K562 (cell line): Measurements from ENCODE around the gene HSD17B11. TPM values are rescaled to one million over a fixed set of nuclear protein-coding genes. Genes with fewer than 3 reads are reported as not detected.

Experiments
- ATAC-seq: fragments of 200-7000 bp; cut with Tn5 transposase; 3 replicates; pipeline ENCODE4 v1.9.1; 2020; ENCODE audit warnings: moderate library complexity
- BruUV-seq: library from RNA; stranded (reverse); fragments of 400-500 nt; replicated peaks from 2 replicates; lab custom pipeline; 2021; lab: Mats Ljungman, UMichigan
- CTCF ChIA-PET: fragments of 300-600 bp; formaldehyde crosslinking; extraction: SDS; loops from one replicate; lab custom pipeline; 2021; ENCODE audit warnings: low intra/inter-chr PET ratio; lab: Yijun Ruan, JAX
- POLR2A ChIA-PET: fragments of 300-600, 350-650 bp; sonication (Branson Sonifier 250); formaldehyde crosslinking; extraction: SDS; loops from one replicate; lab custom pipeline; 2021; ENCODE audit warnings: antibody characterized with exemption, inconsistent platforms; lab: Yijun Ruan, JAX
- DNase-seq, 4 experiments: peaks; one replicate each; pipeline versions ENCODE4 v3.0.0 to v3.0.0-alpha.2; 2011 to 2018; ENCODE audit warnings: low spot score in 3 of 4, mixed read lengths in 3 of 4; ENCODE audit errors: extremely low read depth in 1 of 4
- FAIRE-seq: peaks from 2 replicates; lab custom pipeline; 2011; peaks lifted over from hg19 to GRCh38; lab: Jason Lieb, UNC
- H2AFZ ChIP-seq: 2 replicates; pipeline ENCODE4 v1.6.0; 2011; ENCODE audit warnings: low read depth, low read length, control low read depth, inconsistent platforms
- H3K27ac ChIP-seq: fragments of 200-600 bp; 3 replicates; pipeline ENCODE4 v1.8.0; 2011; ENCODE audit warnings: low read depth, mild to moderate bottlenecking, control low read depth, inconsistent platforms, low read length, moderate library complexity, mixed read lengths; ENCODE audit errors: extremely low read depth
- H3K27me3 ChIP-seq, 2 experiments: fragments of 300-600 bp in 1 of 2; 2 replicates in 1 of 2; 3 replicates in 1 of 2; pipeline versions ENCODE4 v1.6.0 to v1.8.0; 2011; ENCODE audit warnings: inconsistent platforms in 2 of 2, low read length in 2 of 2, mild to moderate bottlenecking in 1 of 2, mixed read lengths in 1 of 2, moderate library complexity in 1 of 2; ENCODE audit not compliant: control insufficient read depth in 2 of 2, insufficient read depth in 2 of 2
- H3K36me3 ChIP-seq: fragments of 300-600 bp; 3 replicates; pipeline ENCODE4 v1.8.0; 2011; ENCODE audit warnings: mild to moderate bottlenecking, low read length, inconsistent platforms; ENCODE audit not compliant: control insufficient read depth, insufficient read depth
- H3K4me1 ChIP-seq, 2 experiments: fragments of 200-600 bp in 1 of 2; replicated peaks in 1 of 2; 2 replicates in 1 of 2; 3 replicates in 1 of 2; pipeline versions ENCODE4 v1.5.1 to v1.8.0; 2011; ENCODE audit warnings: inconsistent platforms in 2 of 2, low read length in 2 of 2, mild to moderate bottlenecking in 1 of 2, mixed read lengths in 1 of 2, moderate library complexity in 1 of 2; ENCODE audit not compliant: control insufficient read depth in 2 of 2, insufficient read depth in 2 of 2
- H3K4me2 ChIP-seq: 2 replicates; pipeline ENCODE4 v1.6.1; 2011; ENCODE audit warnings: low read length, control low read depth, inconsistent platforms, mixed read lengths; ENCODE audit not compliant: insufficient read depth
- H3K4me3 ChIP-seq: fragments of 200-600 bp; sonication (generic), shearing (Covaris generic); 2 replicates; pipeline ENCODE4 v1.5.1; 2016; ENCODE audit warnings: control low read depth, inconsistent platforms
- H3K79me2 ChIP-seq: fragments of 200-600 bp; 3 replicates; pipeline ENCODE4 v1.8.0; 2011; ENCODE audit warnings: low read length, inconsistent platforms; ENCODE audit not compliant: control insufficient read depth, insufficient read depth
- H3K9ac ChIP-seq, 2 experiments: 2 replicates each; pipeline versions ENCODE4 v1.6.0 to v1.6.1; 2011; ENCODE audit warnings: low read depth in 2 of 2, low read length in 2 of 2, control low read depth in 1 of 2, inconsistent platforms in 1 of 2, mild to moderate bottlenecking in 1 of 2, mixed read lengths in 1 of 2; ENCODE audit not compliant: insufficient read depth in 1 of 2
- H3K9me1 ChIP-seq: one replicate; pipeline ENCODE4 v1.6.0; 2011; ENCODE audit warnings: inconsistent platforms, mild to moderate bottlenecking, low read length, moderate library complexity; ENCODE audit not compliant: control insufficient read depth, insufficient read depth
- H3K9me3 ChIP-seq: replicated peaks from 2 replicates; pipeline ENCODE4 v1.5.1; 2011; ENCODE audit warnings: low read depth, low read length, inconsistent platforms; ENCODE audit not compliant: control insufficient read depth, insufficient read depth
- H4K20me1 ChIP-seq: replicated peaks from 2 replicates; pipeline ENCODE4 v1.6.1; 2011; ENCODE audit warnings: low read length, inconsistent platforms, mixed read lengths; ENCODE audit not compliant: control insufficient read depth, insufficient read depth
- BACH1 ChIP-seq: fragments of 200-800 bp; sonication (Bioruptor generic); IDR thresholded peaks from 2 replicates; pipeline ENCODE4 v1.6.1; 2016; ENCODE audit warnings: missing genetic modification characterization, missing compliant biosample characterization
- DIDO1 ChIP-seq: fragments of 450-650 bp; IDR thresholded peaks from 2 replicates; pipeline ENCODE4 v1.6.1; 2016; ENCODE audit warnings: low read depth, missing biosample characterization, missing genetic modification characterization
- E2F3 ChIP-seq: fragments of 250-450 bp; sonication (Bioruptor Pico); IDR thresholded peaks from 2 replicates; pipeline ENCODE4 v1.4.0; 2020; ENCODE audit warnings: mild to moderate bottlenecking
- MAX ChIP-seq: sonication (generic); formaldehyde crosslinking; IDR thresholded peaks from 2 replicates; pipeline ENCODE4 v1.9.0; 2022; ENCODE audit warnings: mild to moderate bottlenecking, missing genetic modification reagents
- RBM17 ChIP-seq: fragments of 200-400 bp; formaldehyde crosslinking; IDR thresholded peaks from 2 replicates; pipeline ENCODE4 v1.6.1; 2017; ENCODE audit warnings: low read depth, mild to moderate bottlenecking, low read length, borderline replicate concordance
- RHOXF2B ChIP-seq: fragments of 250-450 bp; sonication (Bioruptor Pico); conservative IDR thresholded peaks from 2 replicates; pipeline ENCODE4 v1.5.1; 2021
- SPI1 ChIP-seq: IDR thresholded peaks from 2 replicates; pipeline ENCODE4 v1.6.1; 2011; ENCODE audit warnings: low read depth, low read length, control low read depth, borderline replicate concordance
- TCF3 ChIP-seq: sonication (generic); formaldehyde crosslinking; IDR thresholded peaks from 2 replicates; pipeline ENCODE4 v1.4.0; 2020; ENCODE audit warnings: mild to moderate bottlenecking, missing genetic modification reagents
- USF1 ChIP-seq: sonication (generic); formaldehyde crosslinking; IDR thresholded peaks from 2 replicates; pipeline ENCODE4 v1.9.0; 2022; ENCODE audit warnings: mild to moderate bottlenecking, missing genetic modification reagents
- WHSC1 ChIP-seq: IDR thresholded peaks from one replicate; pipeline ENCODE4 v1.6.1; 2012; ENCODE audit warnings: low read length, control low read depth, inconsistent platforms
- ZBTB43 ChIP-seq: sonication (generic); formaldehyde crosslinking; IDR thresholded peaks from 2 replicates; pipeline ENCODE4 v1.8.0; 2023; ENCODE audit warnings: mild to moderate bottlenecking, missing genetic modification reagents
- ZNF239 ChIP-seq: fragments of 250-450 bp; sonication (Bioruptor Pico); IDR thresholded peaks from 2 replicates; pipeline ENCODE4 v1.4.0; 2020; ENCODE audit warnings: mild to moderate bottlenecking
- ZNF780A ChIP-seq: fragments of 250-450 bp; sonication (Bioruptor Pico); IDR thresholded peaks from 2 replicates; pipeline ENCODE4 v1.5.0; 2021; ENCODE audit warnings: mild to moderate bottlenecking
- WGBS: fragments of 100-300 bp; shearing (Covaris generic); methylation state at CpG from one replicate; pipeline ENCODE4 v1.1.6; 2016; ENCODE audit warnings: low coverage, mixed read lengths; ENCODE audit not compliant: insufficient coverage; ENCODE audit errors: missing lambda C conversion rate; 5-methylcytosine and 5-hydroxymethylcytosine counted together
- in situ Hi-C: fragments of 300-500 bp; cut with MboI; formaldehyde crosslinking; loops from 4 replicates; pipeline ENCODE4 v1.15.0; 2018; ENCODE audit warnings: inconsistent platforms, mixed read lengths
- intact Hi-C: fragments of 100-400 bp; cut with micrococcal nuclease; formaldehyde crosslinking; loops from 2 replicates; pipeline ENCODE4 v1.14.2; 2022
- polyA plus RNA-seq, 8 experiments: library from polyadenylated mRNA; depleted of rRNA in 4 of 8; stranded (reverse) in 5 of 8; unstranded in 3 of 8; fragments of >200 nt; fragmentation: Nextera tagmentation in 2 of 8; fragmentation: Illumina TruSeq in 1 of 8; extraction: Ambion mirVana in 2 of 8; extraction: Trizol in 1 of 8; gene quantifications; 2 replicates each; pipeline versions ENCODE4 v1.2.1 to v1.2.3, GENCODE V29; 2011 to 2014; ENCODE audit warnings: inconsistent platforms in 1 of 8, missing spikeins in 1 of 8
- total RNA-seq, 7 experiments: library from RNA; depleted of rRNA in 6 of 7; stranded (reverse); fragments of >200 nt in 6 of 7; fragmentation: Illumina TruSeq in 2 of 7; extraction: Trizol in 2 of 7; gene quantifications; 2 replicates each; pipeline versions ENCODE4 v1.2.1 to v1.2.3, GENCODE V29; 2011 to 2021; ENCODE audit warnings: low replicate concordance in 1 of 7
- TF ChIP-seq, protein P1 (sequence below): fragments of 250-450 bp; sonication (Bioruptor Pico); IDR thresholded peaks from 2 replicates; pipeline ENCODE4 v1.4.0; 2020; ENCODE audit warnings: mild to moderate bottlenecking, moderate library complexity
- TF ChIP-seq, protein P2 (sequence below): sonication (generic); formaldehyde crosslinking; IDR thresholded peaks from 2 replicates; pipeline ENCODE4 v1.8.1; 2023; ENCODE audit warnings: mild to moderate bottlenecking, missing genetic modification reagents

HSD17B11 gene
- total and polyA plus RNA-seq, 9 of the 15 experiments (the other 6 are each of a cell fraction or from before 2014, with no cell fraction given) = 26.0 to 108 (median 81.0) TPM

GRCh38 chr4:87309625-87310024 is 81.4 kb downstream of the HSD17B11 start (continued):
- no peak for TF ChIP-seq ZBTB43 (CRISPR knock-in tag)
- no peak for TF ChIP-seq SPI1
- TF ChIP-seq TCF3 = no peak
- TF ChIP-seq, protein P1, sequence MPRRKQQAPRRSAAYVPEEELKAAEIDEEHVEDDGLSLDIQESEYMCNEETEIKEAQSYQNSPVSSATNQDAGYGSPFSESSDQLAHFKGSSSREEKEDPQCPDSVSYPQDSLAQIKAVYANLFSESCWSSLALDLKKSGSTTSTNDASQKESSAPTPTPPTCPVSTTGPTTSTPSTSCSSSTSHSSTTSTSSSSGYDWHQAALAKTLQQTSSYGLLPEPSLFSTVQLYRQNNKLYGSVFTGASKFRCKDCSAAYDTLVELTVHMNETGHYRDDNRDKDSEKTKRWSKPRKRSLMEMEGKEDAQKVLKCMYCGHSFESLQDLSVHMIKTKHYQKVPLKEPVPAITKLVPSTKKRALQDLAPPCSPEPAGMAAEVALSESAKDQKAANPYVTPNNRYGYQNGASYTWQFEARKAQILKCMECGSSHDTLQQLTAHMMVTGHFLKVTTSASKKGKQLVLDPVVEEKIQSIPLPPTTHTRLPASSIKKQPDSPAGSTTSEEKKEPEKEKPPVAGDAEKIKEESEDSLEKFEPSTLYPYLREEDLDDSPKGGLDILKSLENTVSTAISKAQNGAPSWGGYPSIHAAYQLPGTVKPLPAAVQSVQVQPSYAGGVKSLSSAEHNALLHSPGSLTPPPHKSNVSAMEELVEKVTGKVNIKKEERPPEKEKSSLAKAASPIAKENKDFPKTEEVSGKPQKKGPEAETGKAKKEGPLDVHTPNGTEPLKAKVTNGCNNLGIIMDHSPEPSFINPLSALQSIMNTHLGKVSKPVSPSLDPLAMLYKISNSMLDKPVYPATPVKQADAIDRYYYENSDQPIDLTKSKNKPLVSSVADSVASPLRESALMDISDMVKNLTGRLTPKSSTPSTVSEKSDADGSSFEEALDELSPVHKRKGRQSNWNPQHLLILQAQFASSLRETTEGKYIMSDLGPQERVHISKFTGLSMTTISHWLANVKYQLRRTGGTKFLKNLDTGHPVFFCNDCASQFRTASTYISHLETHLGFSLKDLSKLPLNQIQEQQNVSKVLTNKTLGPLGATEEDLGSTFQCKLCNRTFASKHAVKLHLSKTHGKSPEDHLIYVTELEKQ (CRISPR knock-in tag) = no peak
- no peak for TF ChIP-seq RBM17

GRCh38 chr4:87306056-87306455 is 84.9 kb downstream of the HSD17B11 start:
- in situ Hi-C loops (no loop called here), intact Hi-C loops (no loop called here)
- H3K36me3 ChIP-seq = no peaks in the 10 kb centered on the region
- no peaks in the 10 kb centered on the region for H3K9me3 ChIP-seq
- no peaks in the 10 kb centered on the region for H3K4me1 ChIP-seq
- H4K20me1 ChIP-seq = no peaks in the 10 kb centered on the region
- H3K27ac ChIP-seq = no peak overlapping the region
- BruUV-seq = no TSS peak
- FAIRE-seq (no peak), DNase-seq (no peak), ATAC-seq (no peak)
- ChIA-PET POLR2A (no interaction called here), CTCF (interaction anchor here (0.5 kb wide), 1 partner anchor 1056 kb away, joined by 3 read pairs; no protein-coding TSS in a partner anchor)
- no peaks in the 10 kb centered on the region for H3K79me2 ChIP-seq
- 68% methylated on average over 1 of the region's 1 CpG for WGBS
- H3K9me1 ChIP-seq = no peaks in the 10 kb centered on the region
- no peaks in the 10 kb centered on the region for H3K27me3 ChIP-seq
- H3K9ac ChIP-seq = no peak overlapping the region
- H3K4me3 ChIP-seq = no peak overlapping the region
- H3K4me2 ChIP-seq = no peak overlapping the region
- H2AFZ ChIP-seq = no peak overlapping the region
- TF ChIP-seq WHSC1 (no peak), ZNF780A (no peak), RHOXF2B (no peak), USF1 (CRISPR knock-in tag) (no peak), E2F3 (CRISPR knock-in tag) (no peak), ZNF239 (CRISPR knock-in tag) (no peak), MAX (CRISPR knock-in tag) (no peak), BACH1 (tag) (no peak), DIDO1 (no peak)
- TF ChIP-seq, protein P2, sequence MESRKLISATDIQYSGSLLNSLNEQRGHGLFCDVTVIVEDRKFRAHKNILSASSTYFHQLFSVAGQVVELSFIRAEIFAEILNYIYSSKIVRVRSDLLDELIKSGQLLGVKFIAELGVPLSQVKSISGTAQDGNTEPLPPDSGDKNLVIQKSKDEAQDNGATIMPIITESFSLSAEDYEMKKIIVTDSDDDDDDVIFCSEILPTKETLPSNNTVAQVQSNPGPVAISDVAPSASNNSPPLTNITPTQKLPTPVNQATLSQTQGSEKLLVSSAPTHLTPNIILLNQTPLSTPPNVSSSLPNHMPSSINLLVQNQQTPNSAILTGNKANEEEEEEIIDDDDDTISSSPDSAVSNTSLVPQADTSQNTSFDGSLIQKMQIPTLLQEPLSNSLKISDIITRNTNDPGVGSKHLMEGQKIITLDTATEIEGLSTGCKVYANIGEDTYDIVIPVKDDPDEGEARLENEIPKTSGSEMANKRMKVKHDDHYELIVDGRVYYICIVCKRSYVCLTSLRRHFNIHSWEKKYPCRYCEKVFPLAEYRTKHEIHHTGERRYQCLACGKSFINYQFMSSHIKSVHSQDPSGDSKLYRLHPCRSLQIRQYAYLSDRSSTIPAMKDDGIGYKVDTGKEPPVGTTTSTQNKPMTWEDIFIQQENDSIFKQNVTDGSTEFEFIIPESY (CRISPR knock-in tag) = no peak
